B cell (primary cell): Measurements from ENCODE around the gene ZNF19. TPM values are rescaled to one million over a fixed set of nuclear protein-coding genes. Genes with fewer than 3 reads are reported as not detected.

ENCODE experiments used
- ATAC-seq: fragments of 200-7000 bp; cut with Tn5 transposase; one replicate; pipeline ENCODE4 v1.10.0; 2021; ENCODE audit warnings: low read depth, mild to moderate bottlenecking, moderate number of reproducible peaks, moderate library complexity
- CTCF ChIA-PET: fragments of 350-600 bp; sonication (Branson Sonifier 250); formaldehyde crosslinking; loops from one replicate; lab custom pipeline; 2021; ENCODE audit warnings: antibody characterized with exemption, inconsistent platforms; lab: Charles Lee
- POLR2A ChIA-PET: fragments of 350-600 bp; sonication (Branson Sonifier 250); formaldehyde crosslinking; loops from one replicate; lab custom pipeline; 2021; ENCODE audit warnings: antibody characterized with exemption; lab: Charles Lee
- DNase-seq: peaks from one replicate; pipeline ENCODE4 v3.0.0; 2013
- H2AFZ ChIP-seq: 2 replicates; pipeline ENCODE4 v1.6.1; 2012; ENCODE audit warnings: mild to moderate bottlenecking, low read depth, low read length; ENCODE audit not compliant: insufficient read depth, poor library complexity, severe bottlenecking
- H3K27ac ChIP-seq, 2 donors: 1 replicate in 1 of 2; 2 replicates in 1 of 2; pipeline ENCODE4 v1.5.1; 2012 to 2013; ENCODE audit warnings: low read length in 2 of 2, mild to moderate bottlenecking in 2 of 2, moderate library complexity in 1 of 2
- H3K27me3 ChIP-seq, 4 experiments: fragments of 200-600 bp in 1 of 4; sonication (generic) in 1 of 4; replicated peaks in 1 of 4; 1 replicate in 2 of 4; 2 replicates in 2 of 4; pipeline versions ENCODE4 v1.6.1 to v1.7.0; 2013 to 2016; ENCODE audit warnings: low read length in 3 of 4, mild to moderate bottlenecking in 2 of 4, mixed read lengths in 1 of 4, moderate library complexity in 1 of 4; ENCODE audit not compliant: insufficient read depth in 4 of 4, control insufficient read depth in 3 of 4; ENCODE audit errors: control extremely low read depth in 1 of 4
- H3K36me3 ChIP-seq, 2 experiments: replicated peaks in 1 of 2; 1 replicate in 1 of 2; 2 replicates in 1 of 2; pipeline versions ENCODE4 v1.6.1 to v1.7.1; 2013; ENCODE audit warnings: low read length in 1 of 2; ENCODE audit not compliant: insufficient read depth in 2 of 2, control insufficient read depth in 1 of 2; ENCODE audit errors: control extremely low read depth in 1 of 2, extremely low read depth in 1 of 2
- H3K4me1 ChIP-seq, 2 donors: fragments of 200-600 bp in 1 of 2; sonication (generic) in 1 of 2; 1 replicate in 1 of 2; 2 replicates in 1 of 2; pipeline versions ENCODE4 v1.5.1 to v1.6.1; 2013 to 2017; ENCODE audit warnings: low read length in 2 of 2; ENCODE audit not compliant: control insufficient read depth in 2 of 2, insufficient read depth in 2 of 2
- H3K4me2 ChIP-seq: replicated peaks from 2 replicates; pipeline ENCODE3; 2012; ENCODE audit warnings: mild to moderate bottlenecking, low read depth, low read length; ENCODE audit not compliant: poor library complexity, severe bottlenecking
- H3K4me3 ChIP-seq, 5 experiments: fragments of 200-600 bp in 1 of 5; sonication (generic) in 1 of 5; 1 replicate in 3 of 5; 2 replicates in 2 of 5; pipeline versions ENCODE4 v1.5.1 to v1.7.0; 2011 to 2016; ENCODE audit warnings: low read length in 4 of 5, mild to moderate bottlenecking in 4 of 5, low read depth in 2 of 5, control low read depth in 1 of 5, moderate library complexity in 1 of 5; ENCODE audit not compliant: insufficient read depth in 1 of 5; ENCODE audit errors: control extremely low read depth in 1 of 5, extremely low read depth in 1 of 5
- H3K79me2 ChIP-seq: fragments of 200-600 bp; sonication (generic); one replicate; pipeline ENCODE4 v1.6.0; 2016; ENCODE audit warnings: low read length; ENCODE audit not compliant: control insufficient read depth, insufficient read depth
- H3K9ac ChIP-seq: fragments of 200-600 bp; sonication (generic); 2 replicates; pipeline ENCODE4 v1.6.1; 2017; ENCODE audit warnings: mild to moderate bottlenecking, low read length, moderate library complexity
- H3K9me3 ChIP-seq, 3 donors: one replicate each; pipeline versions ENCODE4 v1.6.1 to v1.7.1; 2013; ENCODE audit warnings: low read length in 2 of 3; ENCODE audit not compliant: control insufficient read depth in 2 of 3, insufficient read depth in 1 of 3; ENCODE audit errors: control extremely low read depth in 1 of 3
- H4K20me1 ChIP-seq: 2 replicates; pipeline ENCODE4 v1.6.0; 2012; ENCODE audit warnings: mild to moderate bottlenecking, low read length; ENCODE audit not compliant: insufficient read depth, control insufficient read depth, poor library complexity, severe bottlenecking
- H3K27ac Mint-ChIP-seq: one replicate; pipeline ENCODE4 v1.8.0; 2021; ENCODE audit warnings: mixed read lengths
- H3K27me3 Mint-ChIP-seq: one replicate; pipeline ENCODE4 v1.8.0; 2021; ENCODE audit warnings: mixed read lengths
- H3K4me1 Mint-ChIP-seq: one replicate; pipeline ENCODE4 v1.8.0; 2021; ENCODE audit warnings: mixed read lengths
- H3K4me3 Mint-ChIP-seq: one replicate; pipeline ENCODE4 v1.8.0; 2021; ENCODE audit warnings: mixed read lengths
- H3K9me3 Mint-ChIP-seq: one replicate; pipeline ENCODE4 v1.8.0; 2022; ENCODE audit warnings: mixed read lengths; ENCODE audit not compliant: insufficient read depth
- EZH2 ChIP-seq: IDR thresholded peaks from 2 replicates; pipeline ENCODE4 v1.6.1; 2012; ENCODE audit warnings: borderline replicate concordance, low read depth, mild to moderate bottlenecking, moderate library complexity, low read length; ENCODE audit not compliant: insufficient read depth, poor library complexity, severe bottlenecking
- WGBS: methylation state at CpG from one replicate; pipeline ENCODE4 v1.1.5; 2013; ENCODE audit warnings: missing lambda C conversion rate; ENCODE audit not compliant: insufficient coverage; 5-methylcytosine and 5-hydroxymethylcytosine counted together
- intact Hi-C: fragments of 100-400 bp; cut with micrococcal nuclease; formaldehyde crosslinking; loops from one replicate; pipeline ENCODE4 v1.10.0; 2022
- polyA plus RNA-seq: library from polyadenylated mRNA; depleted of rRNA; stranded (reverse); fragments of >200 nt; gene quantifications from 2 replicates; pipeline ENCODE4 v1.2.3, GENCODE V29; 2012
- total RNA-seq, 2 donors: library from RNA; stranded (reverse); fragments of 120-200 nt in 1 of 2; gene quantifications; 1 replicate in 1 of 2; 2 replicates in 1 of 2; pipeline versions ENCODE4 v1.2.3 to v1.2.4, GENCODE V29; 2013 to 2022
- TF ChIP-seq, protein P1 (sequence below): fragments of 200-600 bp; IDR thresholded peaks from one replicate; pipeline ENCODE4 v1.8.0; 2022; ENCODE audit warnings: antibody characterized with exemption, mild to moderate bottlenecking

The ZNF19 gene
- total and polyA plus RNA-seq, 2 donors (not counting 1 experiment from before 2014, with no cell fraction given): 2.4 to 12.6 TPM

DNA sequence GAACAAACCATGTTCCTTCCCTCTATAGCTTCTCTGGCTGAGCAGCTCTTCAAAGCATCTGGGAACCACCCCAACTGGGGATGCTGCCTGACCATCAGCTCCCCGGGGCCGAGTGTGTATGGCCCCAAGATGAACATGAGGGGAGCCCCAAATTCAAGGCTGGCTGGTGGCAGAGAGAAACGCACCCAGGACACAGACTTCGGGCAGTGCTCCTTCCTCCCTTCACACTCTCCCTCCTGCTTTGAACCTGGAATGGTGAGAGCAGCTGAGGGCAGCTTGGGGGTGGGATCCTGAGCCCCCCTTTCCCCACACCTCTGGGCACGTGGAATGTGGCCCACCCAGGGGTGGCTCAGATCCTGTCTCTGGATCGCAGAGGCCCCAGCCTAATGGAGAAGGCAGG is 64.5 kb downstream of the ZNF19 start:
- Histone ChIP-seq H3K36me3 (no peaks in the 10 kb centered on the region), H3K27ac (no peak overlapping the region), H3K4me1 (peaks cover 0 to 4% of the 10 kb centered on the region in 2 donors), H4K20me1 (no peaks in the 10 kb centered on the region), H3K79me2 (no peaks in the 10 kb centered on the region), H3K27me3 (peaks cover 0 to 41% (median 8%) of the 10 kb centered on the region in 4 experiments), H2AFZ (no peak overlapping the region), H3K4me3 (no peak overlapping the region), H3K9me3 (peaks cover 0 to 18% (median 0%) of the 10 kb centered on the region in 3 donors), H3K4me2 (no peak overlapping the region), H3K9ac (no peak overlapping the region)
- TF ChIP-seq, protein P1, sequence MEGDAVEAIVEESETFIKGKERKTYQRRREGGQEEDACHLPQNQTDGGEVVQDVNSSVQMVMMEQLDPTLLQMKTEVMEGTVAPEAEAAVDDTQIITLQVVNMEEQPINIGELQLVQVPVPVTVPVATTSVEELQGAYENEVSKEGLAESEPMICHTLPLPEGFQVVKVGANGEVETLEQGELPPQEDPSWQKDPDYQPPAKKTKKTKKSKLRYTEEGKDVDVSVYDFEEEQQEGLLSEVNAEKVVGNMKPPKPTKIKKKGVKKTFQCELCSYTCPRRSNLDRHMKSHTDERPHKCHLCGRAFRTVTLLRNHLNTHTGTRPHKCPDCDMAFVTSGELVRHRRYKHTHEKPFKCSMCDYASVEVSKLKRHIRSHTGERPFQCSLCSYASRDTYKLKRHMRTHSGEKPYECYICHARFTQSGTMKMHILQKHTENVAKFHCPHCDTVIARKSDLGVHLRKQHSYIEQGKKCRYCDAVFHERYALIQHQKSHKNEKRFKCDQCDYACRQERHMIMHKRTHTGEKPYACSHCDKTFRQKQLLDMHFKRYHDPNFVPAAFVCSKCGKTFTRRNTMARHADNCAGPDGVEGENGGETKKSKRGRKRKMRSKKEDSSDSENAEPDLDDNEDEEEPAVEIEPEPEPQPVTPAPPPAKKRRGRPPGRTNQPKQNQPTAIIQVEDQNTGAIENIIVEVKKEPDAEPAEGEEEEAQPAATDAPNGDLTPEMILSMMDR: no peak
- TF ChIP-seq EZH2: no peak
- peaks cover 50% of the 10 kb centered on the region for H3K27me3 Mint-ChIP-seq
- H3K9me3 Mint-ChIP-seq: no peaks in the 10 kb centered on the region
- CTCF ChIA-PET: no interaction called here
- no peak for DNase-seq
- H3K27ac Mint-ChIP-seq: no peak overlapping the region
- WGBS: 66% methylated on average over 3 of the region's 6 CpGs
- peaks cover 4% of the 10 kb centered on the region for H3K4me1 Mint-ChIP-seq
- no peak for ATAC-seq
- no peak overlapping the region for H3K4me3 Mint-ChIP-seq
- intact Hi-C loops: no loop called here
- POLR2A ChIA-PET: no interaction called here

DNA sequence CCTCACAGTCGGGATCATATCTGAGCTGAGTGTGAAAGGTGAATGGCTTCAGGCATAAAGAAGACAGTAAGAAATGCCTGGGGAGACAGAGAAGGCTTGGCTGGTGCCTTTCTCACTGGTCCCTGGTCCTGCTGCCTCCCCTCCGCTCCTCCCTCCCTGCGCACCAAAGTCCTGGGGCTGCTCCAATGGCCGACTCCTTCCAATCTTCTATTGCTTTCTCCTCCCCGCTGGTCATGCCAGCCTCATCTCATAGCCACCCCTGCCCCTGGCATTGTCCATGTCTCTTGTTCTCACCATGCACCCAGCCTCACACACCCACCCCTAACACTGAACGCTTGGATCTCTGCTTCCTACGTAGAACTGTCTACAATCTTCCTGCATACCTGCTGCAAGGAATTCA is 65.3 kb downstream of the ZNF19 start:
- TF ChIP-seq, protein P1: no peak
- TF ChIP-seq EZH2: no peak
- no peaks in the 10 kb centered on the region for H4K20me1 ChIP-seq
- no peak overlapping the region for H3K4me3 ChIP-seq
- Mint-ChIP-seq H3K27me3 (peaks cover 47% of the 10 kb centered on the region), H3K4me3 (no peak overlapping the region), H3K9me3 (no peaks in the 10 kb centered on the region), H3K4me1 (peaks cover 4% of the 10 kb centered on the region), H3K27ac (no peak overlapping the region)
- H3K36me3 ChIP-seq: no peaks in the 10 kb centered on the region
- 62% methylated on average over 5 of the region's 7 CpGs for WGBS
- POLR2A ChIA-PET: no interaction called here
- no peak overlapping the region for H3K4me2 ChIP-seq
- H3K9me3 ChIP-seq: peaks cover 0 to 18% (median 0%) of the 10 kb centered on the region in 3 donors
- CTCF ChIA-PET: interaction anchor here (1.4 to 2.7 kb wide), 2 partner anchors 11 to 75 kb away, joined by 5 to 14 read pairs; no protein-coding TSS in a partner anchor
- no peak overlapping the region for H3K9ac ChIP-seq
- peaks cover 0 to 4% of the 10 kb centered on the region in 2 donors for H3K4me1 ChIP-seq
- no peak overlapping the region for H3K27ac ChIP-seq
- no peaks in the 10 kb centered on the region for H3K79me2 ChIP-seq
- no peak for DNase-seq
- H3K27me3 ChIP-seq: peaks cover 0 to 34% (median 7%) of the 10 kb centered on the region in 4 experiments
- intact Hi-C loops: no loop called here
- no peak overlapping the region for H2AFZ ChIP-seq
- ATAC-seq: no peak

Other genes with a start within 250 kb of the ZNF19 start
- gene CMTR2, start 199.9 kb downstream of the ZNF19 start, total RNA-seq: 41.3 and 46.1 TPM in 2 replicates
- gene CMTR2, start 199.9 kb downstream of the ZNF19 start, polyA plus RNA-seq: 10.1 and 11.1 TPM in 2 replicates
- gene CALB2, start 130.6 kb downstream of the ZNF19 start, total RNA-seq: not detected in 2 replicates
- gene CALB2, start 130.6 kb downstream of the ZNF19 start, polyA plus RNA-seq: not detected in 2 replicates
- gene TLE7, start 47.3 kb downstream of the ZNF19 start, total RNA-seq: not detected in 2 replicates
- gene TLE7, start 47.3 kb downstream of the ZNF19 start, polyA plus RNA-seq: not detected in 2 replicates
- 15.0 and 18.3 TPM in 2 replicates for gene ZNF23, start 27.1 kb downstream of the ZNF19 start, total RNA-seq
- gene ZNF23, start 27.1 kb downstream of the ZNF19 start, polyA plus RNA-seq: 8.4 and 8.9 TPM in 2 replicates
- not detected in 2 replicates for gene CHST4, start 37.1 kb upstream of the ZNF19 start, total RNA-seq
- not detected in 2 replicates for gene CHST4, start 37.1 kb upstream of the ZNF19 start, polyA plus RNA-seq
- gene TAT, start 87.8 kb upstream of the ZNF19 start, total RNA-seq: not detected in 2 replicates
- gene TAT, start 87.8 kb upstream of the ZNF19 start, polyA plus RNA-seq: not detected in 2 replicates
- gene MARVELD3, start 136.9 kb upstream of the ZNF19 start, total RNA-seq: not detected in 2 replicates
- gene MARVELD3, start 136.9 kb upstream of the ZNF19 start, polyA plus RNA-seq: 0.22 TPM in 1 of 2 replicates, not detected in the other
- gene PHLPP2, start 235.4 kb upstream of the ZNF19 start, total RNA-seq: 16.1 and 17.6 TPM in 2 replicates
- gene PHLPP2, start 235.4 kb upstream of the ZNF19 start, polyA plus RNA-seq: 7.2 and 10.8 TPM in 2 replicates